HepG2 (cell line): ENCODE data around the gene PAM16. TPM values are rescaled to one million over a fixed set of nuclear protein-coding genes. Genes with fewer than 3 reads are reported as not detected.

ENCODE experiments used
- DMAP1 ChIP-seq: IDR thresholded peaks from 2 replicates; pipeline ENCODE4 v1.6.1; 2016
- FIP1L1 ChIP-seq: fragments of 200-400 bp; formaldehyde crosslinking; IDR thresholded peaks from 2 replicates; pipeline ENCODE4 v1.6.1; 2018; ENCODE audit warnings: low read depth, mild to moderate bottlenecking, low read length, moderate library complexity, borderline replicate concordance; ENCODE audit not compliant: insufficient read depth
- FOSL2 ChIP-seq: sonication (generic); formaldehyde crosslinking; IDR thresholded peaks from 2 replicates; pipeline ENCODE4 v1.4.0; 2020; ENCODE audit warnings: missing genetic modification reagents
- KDM5A ChIP-seq: fragments of 200-600 bp; sonication (generic); IDR thresholded peaks from 2 replicates; pipeline ENCODE4 v1.7.0; 2018; ENCODE audit warnings: antibody characterized with exemption, mild to moderate bottlenecking, low read length, borderline replicate concordance
- MAFK ChIP-seq, 2 experiments: IDR thresholded peaks in 1 of 2; conservative IDR thresholded peaks in 1 of 2; 2 replicates each; pipeline ENCODE4 v1.6.1; 2011; ENCODE audit warnings: improper control_type of control experiment in 2 of 2, low read length in 2 of 2
- MXD4 ChIP-seq: IDR thresholded peaks from 2 replicates; pipeline ENCODE4 v1.6.1; 2016; ENCODE audit warnings: mild to moderate bottlenecking, missing biosample characterization, missing genetic modification reagents
- TOPORS ChIP-seq: sonication (generic); formaldehyde crosslinking; IDR thresholded peaks from 2 replicates; pipeline ENCODE4 v1.8.0; 2023; ENCODE audit warnings: mild to moderate bottlenecking, missing genetic modification reagents
- TSC22D2 ChIP-seq: sonication (generic); formaldehyde crosslinking; IDR thresholded peaks from 2 replicates; pipeline ENCODE4 v1.5.1; 2020; ENCODE audit warnings: missing genetic modification reagents, mild to moderate bottlenecking, borderline replicate concordance
- ZBTB7B ChIP-seq: sonication (generic); formaldehyde crosslinking; IDR thresholded peaks from 2 replicates; pipeline ENCODE4 v1.4.0; 2020; ENCODE audit warnings: missing genetic modification reagents
- ZFP62 ChIP-seq: sonication (generic); formaldehyde crosslinking; IDR thresholded peaks from 2 replicates; pipeline ENCODE4 v1.4.0; 2020; ENCODE audit warnings: missing genetic modification reagents
- ZNF501 ChIP-seq: sonication (generic); formaldehyde crosslinking; IDR thresholded peaks from 2 replicates; pipeline ENCODE4 v1.5.1; 2020; ENCODE audit warnings: mild to moderate bottlenecking, moderate library complexity, missing genetic modification reagents
- ZNF841 ChIP-seq: sonication (generic); formaldehyde crosslinking; IDR thresholded peaks from 2 replicates; pipeline ENCODE4 v1.8.1; 2023; ENCODE audit warnings: missing genetic modification reagents, borderline replicate concordance
- ZSCAN25 ChIP-seq: sonication (generic); formaldehyde crosslinking; IDR thresholded peaks from 2 replicates; pipeline ENCODE4 v1.8.0; 2022; ENCODE audit warnings: mild to moderate bottlenecking, missing genetic modification reagents
- polyA plus RNA-seq, 8 experiments: library from polyadenylated mRNA; depleted of rRNA in 3 of 8; stranded (reverse) in 7 of 8; unstranded in 1 of 8; fragments of >200 nt; fragmentation: Illumina TruSeq in 4 of 8; extraction: Trizol in 4 of 8; gene quantifications; 2 replicates each; pipeline versions ENCODE4 v1.2.1 to v1.2.3, GENCODE V29; 2011 to 2016; ENCODE audit warnings: low read depth in 4 of 8, missing spikeins in 1 of 8, mixed read lengths in 1 of 8; ENCODE audit not compliant: insufficient read depth in 1 of 8
- total RNA-seq, 5 experiments: library from RNA; depleted of rRNA; stranded (reverse); fragments of >200 nt; fragmentation: Illumina TruSeq; extraction: Trizol; gene quantifications; 2 replicates each; pipeline ENCODE4 v1.2.3, GENCODE V29; 2016; ENCODE audit warnings: low read depth in 1 of 5
- TF ChIP-seq, protein P1 (sequence below), 2 experiments: sonication (generic) in 1 of 2; formaldehyde crosslinking in 1 of 2; IDR thresholded peaks; 2 replicates each; pipeline versions ENCODE4 v1.4.0 to v1.6.1; 2018 to 2020; ENCODE audit warnings: missing genetic modification reagents in 2 of 2, borderline replicate concordance in 1 of 2, low read depth in 1 of 2, mild to moderate bottlenecking in 1 of 2, missing biosample characterization in 1 of 2
- TF ChIP-seq, protein P2 (sequence below): sonication (generic); formaldehyde crosslinking; IDR thresholded peaks from 2 replicates; pipeline ENCODE4 v1.4.0; 2020; ENCODE audit warnings: low read depth, mild to moderate bottlenecking, missing genetic modification reagents
- TF ChIP-seq, protein P3 (sequence below): sonication (generic); formaldehyde crosslinking; IDR thresholded peaks from 2 replicates; pipeline ENCODE4 v1.4.0; 2020; ENCODE audit warnings: missing genetic modification reagents
- TF ChIP-seq, protein P4 (sequence below): IDR thresholded peaks from 2 replicates; pipeline ENCODE4 v1.6.1; 2016; ENCODE audit warnings: missing compliant biosample characterization, missing genetic modification reagents, borderline replicate concordance
- TF ChIP-seq, protein P5 (sequence below): IDR thresholded peaks from 2 replicates; pipeline ENCODE4 v1.6.1; 2012; ENCODE audit warnings: low read depth, low read length, improper control_type of control experiment
- TF ChIP-seq, protein P6 (sequence below): IDR thresholded peaks from 2 replicates; pipeline ENCODE4 v1.6.1; 2016; ENCODE audit warnings: mild to moderate bottlenecking

Gene PAM16
- total and polyA plus RNA-seq, 2 of the 13 experiments (the other 11 are each of a cell fraction or from before 2014, with no cell fraction given), result 51.5 to 51.8 TPM

DNA sequence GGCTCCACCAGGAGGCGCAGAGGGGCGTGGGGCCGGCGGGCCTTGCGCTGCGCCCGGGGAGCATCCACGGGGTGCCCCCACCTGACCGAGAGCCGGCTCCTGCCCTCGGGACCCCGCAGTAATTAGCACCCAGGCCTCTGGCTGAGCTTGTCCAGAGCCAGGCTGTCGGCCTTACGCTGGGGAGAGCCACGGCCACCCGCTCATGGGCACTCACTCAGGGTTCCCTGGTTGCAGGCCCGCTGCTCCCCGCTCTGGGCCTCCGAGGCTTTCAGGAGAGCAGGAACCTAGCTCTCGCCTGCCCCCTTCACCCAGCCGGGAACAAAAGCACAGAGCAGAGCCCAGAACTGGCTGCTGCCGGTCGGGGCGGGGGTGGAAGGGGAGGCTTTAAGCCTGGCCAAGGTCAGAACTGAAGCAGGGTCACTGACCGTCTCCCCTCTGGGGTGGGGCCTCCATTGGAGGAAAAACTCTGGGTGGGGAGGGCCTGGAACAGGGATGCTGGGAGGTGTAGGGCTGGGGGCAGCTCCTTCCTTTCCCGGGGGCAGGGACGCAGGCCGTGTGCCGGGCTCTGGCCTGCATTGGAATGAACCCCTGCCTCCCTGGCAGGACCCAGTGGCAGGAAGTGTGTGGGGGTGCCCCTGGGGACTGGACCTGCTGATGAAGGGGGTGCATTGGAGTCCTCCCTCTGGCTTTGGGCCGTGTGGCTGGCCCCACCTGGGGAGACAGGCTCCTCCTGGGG, 22.9 kb downstream of the PAM16 start (continued):
- TF ChIP-seq, protein P1, sequence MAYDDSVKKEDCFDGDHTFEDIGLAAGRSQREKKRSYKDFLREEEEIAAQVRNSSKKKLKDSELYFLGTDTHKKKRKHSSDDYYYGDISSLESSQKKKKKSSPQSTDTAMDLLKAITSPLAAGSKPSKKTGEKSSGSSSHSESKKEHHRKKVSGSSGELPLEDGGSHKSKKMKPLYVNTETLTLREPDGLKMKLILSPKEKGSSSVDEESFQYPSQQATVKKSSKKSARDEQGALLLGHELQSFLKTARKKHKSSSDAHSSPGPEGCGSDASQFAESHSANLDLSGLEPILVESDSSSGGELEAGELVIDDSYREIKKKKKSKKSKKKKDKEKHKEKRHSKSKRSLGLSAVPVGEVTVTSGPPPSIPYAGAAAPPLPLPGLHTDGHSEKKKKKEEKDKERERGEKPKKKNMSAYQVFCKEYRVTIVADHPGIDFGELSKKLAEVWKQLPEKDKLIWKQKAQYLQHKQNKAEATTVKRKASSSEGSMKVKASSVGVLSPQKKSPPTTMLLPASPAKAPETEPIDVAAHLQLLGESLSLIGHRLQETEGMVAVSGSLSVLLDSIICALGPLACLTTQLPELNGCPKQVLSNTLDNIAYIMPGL (CRISPR knock-in tag; IDR thresholded peaks at IDR 0.05; ENCODE audit: borderline replicate concordance in 1 of 2, low read depth in 1 of 2), result peak; percentile 98 to 99
- TF ChIP-seq, protein P2, sequence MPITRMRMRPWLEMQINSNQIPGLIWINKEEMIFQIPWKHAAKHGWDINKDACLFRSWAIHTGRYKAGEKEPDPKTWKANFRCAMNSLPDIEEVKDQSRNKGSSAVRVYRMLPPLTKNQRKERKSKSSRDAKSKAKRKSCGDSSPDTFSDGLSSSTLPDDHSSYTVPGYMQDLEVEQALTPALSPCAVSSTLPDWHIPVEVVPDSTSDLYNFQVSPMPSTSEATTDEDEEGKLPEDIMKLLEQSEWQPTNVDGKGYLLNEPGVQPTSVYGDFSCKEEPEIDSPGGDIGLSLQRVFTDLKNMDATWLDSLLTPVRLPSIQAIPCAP, result no peak
- TF ChIP-seq MAFK (conservative IDR thresholded peaks at IDR 0.05 in 1 of 2, IDR thresholded peaks at IDR 0.05 in 1 of 2; ENCODE audit: low read length in 2 of 2) (no peak), FIP1L1 (no peak), ZFP62 (no peak), ZBTB7B (CRISPR knock-in tag) (peak; percentile 67; the same call in 1 of the 2 replicates), ZSCAN25 (CRISPR knock-in tag) (0 out of 2 replicates have a peak, but pooled peaks have one; percentile 42), ZNF841 (CRISPR knock-in tag) (no peak), MXD4 (CRISPR knock-in tag) (no peak), TSC22D2 (CRISPR knock-in tag) (peak; percentile 57; the same call in 1 of the 2 replicates), FOSL2 (peak; percentile 53), DMAP1 (CRISPR knock-in tag) (no peak), ZNF501 (CRISPR knock-in tag) (peak; percentile 74), TOPORS (CRISPR knock-in tag) (no peak), KDM5A (no peak)
- TF ChIP-seq, protein P3, sequence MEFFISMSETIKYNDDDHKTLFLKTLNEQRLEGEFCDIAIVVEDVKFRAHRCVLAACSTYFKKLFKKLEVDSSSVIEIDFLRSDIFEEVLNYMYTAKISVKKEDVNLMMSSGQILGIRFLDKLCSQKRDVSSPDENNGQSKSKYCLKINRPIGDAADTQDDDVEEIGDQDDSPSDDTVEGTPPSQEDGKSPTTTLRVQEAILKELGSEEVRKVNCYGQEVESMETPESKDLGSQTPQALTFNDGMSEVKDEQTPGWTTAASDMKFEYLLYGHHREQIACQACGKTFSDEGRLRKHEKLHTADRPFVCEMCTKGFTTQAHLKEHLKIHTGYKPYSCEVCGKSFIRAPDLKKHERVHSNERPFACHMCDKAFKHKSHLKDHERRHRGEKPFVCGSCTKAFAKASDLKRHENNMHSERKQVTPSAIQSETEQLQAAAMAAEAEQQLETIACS (CRISPR knock-in tag), result peak; percentile 3; the same call in 1 of the 2 replicates
- TF ChIP-seq, protein P4, sequence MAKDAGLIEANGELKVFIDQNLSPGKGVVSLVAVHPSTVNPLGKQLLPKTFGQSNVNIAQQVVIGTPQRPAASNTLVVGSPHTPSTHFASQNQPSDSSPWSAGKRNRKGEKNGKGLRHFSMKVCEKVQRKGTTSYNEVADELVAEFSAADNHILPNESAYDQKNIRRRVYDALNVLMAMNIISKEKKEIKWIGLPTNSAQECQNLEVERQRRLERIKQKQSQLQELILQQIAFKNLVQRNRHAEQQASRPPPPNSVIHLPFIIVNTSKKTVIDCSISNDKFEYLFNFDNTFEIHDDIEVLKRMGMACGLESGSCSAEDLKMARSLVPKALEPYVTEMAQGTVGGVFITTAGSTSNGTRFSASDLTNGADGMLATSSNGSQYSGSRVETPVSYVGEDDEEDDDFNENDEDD (CRISPR knock-in tag), result 0 out of 2 replicates have a peak, but pooled peaks have one; percentile 23
- TF ChIP-seq, protein P5, sequence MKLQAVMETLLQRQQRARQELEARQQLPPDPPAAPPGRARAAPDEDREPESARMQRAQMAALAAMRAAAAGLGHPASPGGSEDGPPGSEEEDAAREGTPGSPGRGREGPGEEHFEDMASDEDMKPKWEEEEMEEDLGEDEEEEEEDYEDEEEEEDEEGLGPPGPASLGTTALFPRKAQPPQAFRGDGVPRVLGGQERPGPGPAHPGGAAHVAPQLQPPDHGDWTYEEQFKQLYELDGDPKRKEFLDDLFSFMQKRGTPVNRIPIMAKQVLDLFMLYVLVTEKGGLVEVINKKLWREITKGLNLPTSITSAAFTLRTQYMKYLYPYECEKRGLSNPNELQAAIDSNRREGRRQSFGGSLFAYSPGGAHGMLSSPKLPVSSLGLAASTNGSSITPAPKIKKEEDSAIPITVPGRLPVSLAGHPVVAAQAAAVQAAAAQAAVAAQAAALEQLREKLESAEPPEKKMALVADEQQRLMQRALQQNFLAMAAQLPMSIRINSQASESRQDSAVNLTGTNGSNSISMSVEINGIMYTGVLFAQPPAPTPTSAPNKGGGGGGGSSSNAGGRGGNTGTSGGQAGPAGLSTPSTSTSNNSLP, result no peak
- TF ChIP-seq, protein P6, sequence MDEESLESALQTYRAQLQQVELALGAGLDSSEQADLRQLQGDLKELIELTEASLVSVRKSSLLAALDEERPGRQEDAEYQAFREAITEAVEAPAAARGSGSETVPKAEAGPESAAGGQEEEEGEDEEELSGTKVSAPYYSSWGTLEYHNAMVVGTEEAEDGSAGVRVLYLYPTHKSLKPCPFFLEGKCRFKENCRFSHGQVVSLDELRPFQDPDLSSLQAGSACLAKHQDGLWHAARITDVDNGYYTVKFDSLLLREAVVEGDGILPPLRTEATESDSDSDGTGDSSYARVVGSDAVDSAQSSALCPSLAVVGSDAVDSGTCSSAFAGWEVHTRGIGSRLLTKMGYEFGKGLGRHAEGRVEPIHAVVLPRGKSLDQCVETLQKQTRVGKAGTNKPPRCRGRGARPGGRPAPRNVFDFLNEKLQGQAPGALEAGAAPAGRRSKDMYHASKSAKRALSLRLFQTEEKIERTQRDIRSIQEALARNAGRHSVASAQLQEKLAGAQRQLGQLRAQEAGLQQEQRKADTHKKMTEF, result peak; percentile 77
